ENCODE results near the gene MYO10.

DNA sequence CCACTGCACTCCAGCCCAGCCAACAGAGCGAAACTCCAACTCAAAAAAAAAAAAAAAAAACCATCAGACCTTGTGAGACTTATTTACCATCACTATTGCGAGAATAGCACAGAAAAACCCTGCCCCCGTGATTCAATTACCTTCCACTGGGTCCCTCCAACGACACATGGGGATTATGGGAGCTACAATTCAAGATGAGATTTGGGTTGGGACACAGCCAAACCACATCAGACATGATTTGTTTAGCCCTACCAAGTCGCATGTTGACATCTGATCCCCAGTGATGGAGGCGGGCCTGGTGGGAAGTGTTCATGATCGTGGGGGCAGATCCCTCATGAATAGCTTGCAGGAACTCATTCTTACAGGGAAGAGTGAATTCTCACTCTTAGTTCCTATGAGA lies 26.6 kb downstream of the MYO10 start:
- TF ChIP-seq, protein P1, sequence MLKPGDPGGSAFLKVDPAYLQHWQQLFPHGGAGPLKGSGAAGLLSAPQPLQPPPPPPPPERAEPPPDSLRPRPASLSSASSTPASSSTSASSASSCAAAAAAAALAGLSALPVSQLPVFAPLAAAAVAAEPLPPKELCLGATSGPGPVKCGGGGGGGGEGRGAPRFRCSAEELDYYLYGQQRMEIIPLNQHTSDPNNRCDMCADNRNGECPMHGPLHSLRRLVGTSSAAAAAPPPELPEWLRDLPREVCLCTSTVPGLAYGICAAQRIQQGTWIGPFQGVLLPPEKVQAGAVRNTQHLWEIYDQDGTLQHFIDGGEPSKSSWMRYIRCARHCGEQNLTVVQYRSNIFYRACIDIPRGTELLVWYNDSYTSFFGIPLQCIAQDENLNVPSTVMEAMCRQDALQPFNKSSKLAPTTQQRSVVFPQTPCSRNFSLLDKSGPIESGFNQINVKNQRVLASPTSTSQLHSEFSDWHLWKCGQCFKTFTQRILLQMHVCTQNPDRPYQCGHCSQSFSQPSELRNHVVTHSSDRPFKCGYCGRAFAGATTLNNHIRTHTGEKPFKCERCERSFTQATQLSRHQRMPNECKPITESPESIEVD (tag by site-specific recombination; IDR thresholded peaks at IDR 0.05), result peak; percentile 81
- TF ChIP-seq GLI4 (tag by site-specific recombination; IDR thresholded peaks at IDR 0.05) (no peak), ZBTB20 (tag by site-specific recombination; IDR thresholded peaks at IDR 0.05) (no peak), ZNF501 (tag by site-specific recombination; IDR thresholded peaks at IDR 0.05) (no peak; the same call in 1 of the 2 replicates), KLF1 (tag by site-specific recombination; IDR thresholded peaks at IDR 0.05) (no peak), ZNF146 (tag by site-specific recombination; IDR thresholded peaks at IDR 0.05) (no peak), ZNF391 (tag by site-specific recombination; IDR thresholded peaks at IDR 0.05; ENCODE audit: borderline replicate concordance, low read depth) (no peak), ZBTB1 (tag by site-specific recombination; IDR thresholded peaks at IDR 0.05) (no peak), PRDM1 (tag by site-specific recombination; IDR thresholded peaks at IDR 0.05) (no peak), KLF7 (tag by site-specific recombination; IDR thresholded peaks at IDR 0.05; ENCODE audit: borderline replicate concordance) (no peak), KLF16 (tag by site-specific recombination; IDR thresholded peaks at IDR 0.05) (no peak), ZNF423 (tag by site-specific recombination; IDR thresholded peaks at IDR 0.05) (peak; percentile 17; the same call in 1 of the 2 replicates)
- TF ChIP-seq, protein P2, sequence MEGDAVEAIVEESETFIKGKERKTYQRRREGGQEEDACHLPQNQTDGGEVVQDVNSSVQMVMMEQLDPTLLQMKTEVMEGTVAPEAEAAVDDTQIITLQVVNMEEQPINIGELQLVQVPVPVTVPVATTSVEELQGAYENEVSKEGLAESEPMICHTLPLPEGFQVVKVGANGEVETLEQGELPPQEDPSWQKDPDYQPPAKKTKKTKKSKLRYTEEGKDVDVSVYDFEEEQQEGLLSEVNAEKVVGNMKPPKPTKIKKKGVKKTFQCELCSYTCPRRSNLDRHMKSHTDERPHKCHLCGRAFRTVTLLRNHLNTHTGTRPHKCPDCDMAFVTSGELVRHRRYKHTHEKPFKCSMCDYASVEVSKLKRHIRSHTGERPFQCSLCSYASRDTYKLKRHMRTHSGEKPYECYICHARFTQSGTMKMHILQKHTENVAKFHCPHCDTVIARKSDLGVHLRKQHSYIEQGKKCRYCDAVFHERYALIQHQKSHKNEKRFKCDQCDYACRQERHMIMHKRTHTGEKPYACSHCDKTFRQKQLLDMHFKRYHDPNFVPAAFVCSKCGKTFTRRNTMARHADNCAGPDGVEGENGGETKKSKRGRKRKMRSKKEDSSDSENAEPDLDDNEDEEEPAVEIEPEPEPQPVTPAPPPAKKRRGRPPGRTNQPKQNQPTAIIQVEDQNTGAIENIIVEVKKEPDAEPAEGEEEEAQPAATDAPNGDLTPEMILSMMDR (tag by site-specific recombination; IDR thresholded peaks at IDR 0.05), result no peak
- TF ChIP-seq, protein P3, sequence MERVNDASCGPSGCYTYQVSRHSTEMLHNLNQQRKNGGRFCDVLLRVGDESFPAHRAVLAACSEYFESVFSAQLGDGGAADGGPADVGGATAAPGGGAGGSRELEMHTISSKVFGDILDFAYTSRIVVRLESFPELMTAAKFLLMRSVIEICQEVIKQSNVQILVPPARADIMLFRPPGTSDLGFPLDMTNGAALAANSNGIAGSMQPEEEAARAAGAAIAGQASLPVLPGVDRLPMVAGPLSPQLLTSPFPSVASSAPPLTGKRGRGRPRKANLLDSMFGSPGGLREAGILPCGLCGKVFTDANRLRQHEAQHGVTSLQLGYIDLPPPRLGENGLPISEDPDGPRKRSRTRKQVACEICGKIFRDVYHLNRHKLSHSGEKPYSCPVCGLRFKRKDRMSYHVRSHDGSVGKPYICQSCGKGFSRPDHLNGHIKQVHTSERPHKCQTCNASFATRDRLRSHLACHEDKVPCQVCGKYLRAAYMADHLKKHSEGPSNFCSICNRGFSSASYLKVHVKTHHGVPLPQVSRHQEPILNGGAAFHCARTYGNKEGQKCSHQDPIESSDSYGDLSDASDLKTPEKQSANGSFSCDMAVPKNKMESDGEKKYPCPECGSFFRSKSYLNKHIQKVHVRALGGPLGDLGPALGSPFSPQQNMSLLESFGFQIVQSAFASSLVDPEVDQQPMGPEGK (tag by site-specific recombination; IDR thresholded peaks at IDR 0.05), result peak; percentile 74
